GM19324 (cell line): Measurements from ENCODE around the gene DUSP8.
A peak's percentile ranks its signal among the peaks of the same experiment; 100 is the strongest.
"Not testable (repeated sequence)": the region's sequence is repeated elsewhere in the genome, so short reads cannot be mapped to it uniquely, and the experiment has no call there.

Experiments
- ATAC-seq: cut with Tn5 transposase; IDR thresholded peaks from one replicate; pipeline ENCODE4 v1.9.1; 2021; ENCODE audit warnings: mild to moderate bottlenecking, moderate library complexity; ENCODE audit not compliant: unreplicated experiment, low FRiP score

The DUSP8 gene, protein sequence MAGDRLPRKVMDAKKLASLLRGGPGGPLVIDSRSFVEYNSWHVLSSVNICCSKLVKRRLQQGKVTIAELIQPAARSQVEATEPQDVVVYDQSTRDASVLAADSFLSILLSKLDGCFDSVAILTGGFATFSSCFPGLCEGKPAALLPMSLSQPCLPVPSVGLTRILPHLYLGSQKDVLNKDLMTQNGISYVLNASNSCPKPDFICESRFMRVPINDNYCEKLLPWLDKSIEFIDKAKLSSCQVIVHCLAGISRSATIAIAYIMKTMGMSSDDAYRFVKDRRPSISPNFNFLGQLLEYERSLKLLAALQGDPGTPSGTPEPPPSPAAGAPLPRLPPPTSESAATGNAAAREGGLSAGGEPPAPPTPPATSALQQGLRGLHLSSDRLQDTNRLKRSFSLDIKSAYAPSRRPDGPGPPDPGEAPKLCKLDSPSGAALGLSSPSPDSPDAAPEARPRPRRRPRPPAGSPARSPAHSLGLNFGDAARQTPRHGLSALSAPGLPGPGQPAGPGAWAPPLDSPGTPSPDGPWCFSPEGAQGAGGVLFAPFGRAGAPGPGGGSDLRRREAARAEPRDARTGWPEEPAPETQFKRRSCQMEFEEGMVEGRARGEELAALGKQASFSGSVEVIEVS

DNA sequence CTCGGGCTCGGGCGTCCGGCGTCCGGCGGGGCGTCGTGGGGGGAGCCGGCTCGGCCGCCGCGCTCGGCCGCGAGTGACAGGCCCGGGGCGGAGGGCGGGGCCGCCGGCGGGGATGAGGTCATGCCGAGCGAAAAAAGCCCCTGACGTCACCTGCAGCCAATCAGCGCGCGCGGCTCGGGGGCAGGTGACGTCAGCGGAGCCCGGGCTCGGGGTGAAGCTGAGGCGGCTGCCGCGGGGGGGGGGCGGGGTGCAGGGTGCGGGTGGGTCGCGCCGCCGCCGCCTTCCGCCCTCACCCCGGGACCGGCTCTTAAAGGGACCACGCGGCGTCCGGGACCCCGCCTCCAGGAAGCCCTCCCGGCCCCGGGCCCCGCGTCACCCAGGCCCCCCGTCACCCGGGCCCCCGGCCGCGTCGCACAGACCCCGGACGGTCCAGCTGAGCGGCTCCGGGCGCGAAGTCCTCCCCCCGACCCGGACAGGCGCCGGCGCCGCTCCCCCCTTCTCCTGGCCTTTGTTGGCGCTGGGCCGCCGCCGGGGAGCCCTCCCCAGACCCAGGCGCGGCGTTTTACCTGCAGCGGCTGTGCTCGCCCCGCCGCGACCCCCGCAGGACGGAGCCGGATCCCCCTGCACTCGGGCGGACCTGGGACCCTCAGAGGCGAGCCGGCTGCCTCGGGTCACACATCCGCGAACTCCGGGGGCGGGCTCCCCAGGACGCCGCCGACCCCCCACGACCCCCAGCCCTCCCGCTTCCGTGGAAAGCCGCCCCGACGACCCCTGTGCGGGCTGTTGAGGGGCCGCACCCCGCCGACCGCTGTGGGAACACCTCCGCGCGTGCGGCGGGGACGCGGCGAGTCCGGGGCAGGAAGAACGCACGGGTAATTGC, at the start of gene DUSP8:
DUSP8 (minus strand) TSS at position 75 of the 880 bp plus-strand sequence. CDS start 6,445 bp downstream, outside the sequence.
- ATAC-seq, result peak; percentile 44

DNA sequence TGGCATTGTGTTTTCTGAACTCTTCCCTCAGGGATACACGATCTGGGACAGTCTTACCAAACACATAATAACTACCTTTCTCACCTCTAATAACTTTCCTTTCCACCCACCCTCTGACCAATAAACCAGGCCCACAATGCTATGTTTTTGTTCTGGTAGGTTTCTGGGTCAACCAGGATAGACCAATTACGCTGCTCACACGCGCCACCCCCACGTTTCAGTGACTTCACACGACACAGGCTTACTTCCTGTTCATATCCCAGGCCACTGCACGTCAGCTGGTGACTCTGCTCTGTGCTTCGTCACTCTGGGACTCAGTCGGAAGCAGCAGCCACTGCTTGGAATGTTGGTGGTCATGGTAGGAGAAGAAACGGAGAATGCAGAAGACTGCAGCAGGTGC, 47.4 kb upstream of the DUSP8 start:
- no peak for ATAC-seq

DNA sequence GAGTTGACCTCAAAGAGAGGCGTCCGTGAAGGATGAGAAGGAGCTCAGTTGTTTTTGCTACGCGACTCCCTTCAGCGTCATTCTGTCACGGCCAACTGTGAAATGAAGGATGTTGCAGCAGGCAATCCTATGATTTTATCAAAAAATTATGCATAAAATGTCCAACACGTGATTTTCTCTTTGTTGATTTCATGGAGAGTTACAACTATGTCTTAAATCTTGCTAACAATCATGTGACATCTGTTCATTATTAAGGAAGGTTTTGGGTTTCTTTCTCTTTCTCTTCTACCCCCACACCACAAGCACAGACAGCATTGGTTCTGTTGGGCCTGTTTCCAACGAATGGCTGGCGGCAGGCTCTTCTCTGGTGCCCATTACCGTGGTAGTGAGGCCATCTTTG, 46.2 kb upstream of the DUSP8 start:
- no peak for ATAC-seq

DNA sequence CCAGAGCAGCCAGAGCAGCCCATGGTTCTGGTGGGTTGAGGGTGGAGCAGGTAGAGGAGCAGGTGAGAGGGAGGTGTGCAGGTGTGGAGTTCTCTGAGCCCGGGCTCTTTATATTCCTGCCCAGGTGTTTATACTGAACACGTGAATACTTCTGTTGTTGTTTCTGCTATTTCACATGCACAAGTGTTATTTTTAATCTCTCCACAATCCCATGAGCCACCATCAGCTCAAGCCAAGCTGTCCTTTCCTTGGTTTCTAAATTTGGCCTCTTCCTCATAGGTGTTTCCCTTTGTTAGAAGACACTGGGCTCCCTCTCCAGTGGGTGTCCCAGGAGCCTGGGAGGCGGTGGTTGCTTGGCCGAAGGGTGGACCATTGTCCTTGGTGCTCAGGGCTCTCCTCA, 36.3 kb upstream of the DUSP8 start, which contains the start of gene KRTAP5-3:
KRTAP5-3 (minus strand) TSS at position 101 of the 400 bp plus-strand sequence; CDS start at position 23, 78 bp downstream.
- ATAC-seq, result no peak

DNA sequence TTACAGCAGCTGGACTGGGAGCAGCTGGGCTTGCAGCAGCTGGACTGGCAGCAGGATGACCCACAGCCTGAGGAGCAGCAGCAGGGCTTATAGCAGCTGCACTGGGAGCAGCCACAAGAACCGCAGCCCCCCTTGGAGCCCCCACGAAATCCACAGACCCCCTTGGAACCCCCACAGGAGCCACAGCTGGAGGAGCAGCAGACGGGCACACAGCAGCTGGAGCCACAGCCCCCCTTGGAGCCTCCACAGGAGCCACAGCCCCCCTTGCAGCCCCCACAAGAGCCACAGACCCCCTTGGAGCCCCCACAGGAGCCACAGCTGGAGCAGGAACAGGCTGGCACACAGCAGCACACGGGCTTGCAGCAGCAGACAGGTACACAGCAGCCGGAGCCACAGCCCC, 35.8 kb upstream of the DUSP8 start:
- ATAC-seq, result not testable (repeated sequence)

DNA sequence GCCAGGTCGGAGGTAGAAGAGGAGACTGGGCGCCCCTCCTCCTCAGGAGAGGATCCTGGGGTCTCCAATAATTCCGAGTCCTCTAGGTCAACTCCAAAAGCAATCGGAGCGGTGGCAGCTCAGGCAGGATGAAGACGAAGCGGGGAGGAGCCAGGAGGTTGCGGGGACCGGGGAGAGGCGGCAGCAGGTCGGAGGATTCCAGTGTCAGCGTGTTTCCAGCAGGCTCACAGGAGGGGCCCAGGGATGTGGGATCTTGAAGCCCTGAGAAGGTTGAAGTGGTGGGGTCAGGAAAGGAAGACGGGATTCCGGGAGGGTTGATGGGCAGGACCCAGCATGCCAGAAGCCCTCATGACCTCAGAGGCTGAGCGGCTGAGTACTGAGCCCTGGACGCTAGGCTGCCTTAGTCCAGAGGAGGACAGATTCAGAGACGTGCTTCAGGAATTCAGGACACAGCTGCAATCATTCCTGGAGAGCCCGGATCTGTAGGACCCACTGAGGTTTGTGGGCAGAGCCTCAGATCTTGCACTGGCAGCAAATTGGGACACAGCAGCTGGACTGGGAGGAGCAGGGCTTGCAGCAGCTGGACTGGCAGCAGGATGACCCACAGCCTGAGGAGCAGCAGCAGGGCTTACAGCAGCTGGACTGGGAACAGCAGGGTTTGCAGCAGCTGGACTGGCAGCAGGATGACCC, 35.2 kb upstream of the DUSP8 start:
- ATAC-seq, result not testable (repeated sequence)

DNA sequence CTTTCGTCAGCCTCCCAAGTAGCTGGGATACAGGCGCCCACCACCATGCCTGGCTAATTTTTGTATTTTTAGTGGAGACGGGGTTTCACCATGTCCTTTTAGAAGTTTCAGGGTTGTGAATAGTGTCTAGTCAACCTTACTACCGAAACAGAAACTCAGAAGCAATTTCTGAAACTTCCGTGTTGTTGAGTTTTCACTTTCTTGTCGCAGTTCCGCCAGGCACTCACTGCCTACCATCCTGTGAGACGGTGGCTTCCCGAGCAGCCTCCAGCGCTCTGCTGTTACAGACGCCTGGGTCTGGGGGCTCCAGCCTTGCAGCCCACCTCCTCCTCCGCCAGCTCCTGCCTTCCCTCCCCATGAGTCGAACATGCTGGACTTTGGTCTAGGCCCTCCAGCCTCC, 33.9 kb upstream of the DUSP8 start:
- ATAC-seq, result not testable (repeated sequence)

DNA sequence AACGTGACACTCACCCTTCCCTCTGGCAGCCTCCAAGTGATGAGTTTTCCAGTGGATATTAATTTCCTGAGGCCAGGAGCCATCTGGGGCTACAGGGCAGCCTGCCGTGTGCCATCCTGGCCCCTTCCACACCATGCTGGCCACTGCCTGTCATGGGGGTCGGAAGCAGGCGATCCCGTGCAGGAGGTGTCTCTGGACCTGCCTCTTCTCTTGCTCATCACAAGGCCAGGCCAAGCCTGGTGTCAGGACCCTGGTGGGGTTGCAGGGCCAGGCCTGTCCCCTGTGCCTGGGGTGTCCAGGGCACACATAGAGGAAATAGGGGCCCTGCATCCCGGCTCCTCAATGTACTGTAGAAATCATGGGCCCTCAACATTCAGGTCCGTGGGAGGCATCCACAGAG, 32.6 kb upstream of the DUSP8 start:
- ATAC-seq, result no peak

DNA sequence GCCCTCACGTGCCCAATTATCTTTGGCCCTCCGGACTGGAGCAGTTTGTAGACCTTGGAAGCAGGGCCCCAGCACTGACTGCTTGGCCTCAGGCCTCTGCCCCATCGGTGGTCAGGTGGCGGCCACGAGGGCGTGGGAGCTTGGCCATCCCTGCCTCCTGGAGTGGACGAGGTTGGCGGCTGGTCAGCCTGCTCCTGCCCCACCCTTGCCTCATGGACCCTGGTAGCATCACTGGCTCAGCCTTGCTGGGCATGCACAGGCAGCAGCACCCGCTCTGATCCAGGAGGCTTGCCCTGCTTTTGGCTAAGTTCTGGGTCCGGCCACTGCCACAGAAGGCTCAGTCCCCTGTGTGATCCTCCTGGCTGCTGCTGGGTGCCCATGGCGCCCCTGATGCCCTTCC, 32.1 kb upstream of the DUSP8 start:
- ATAC-seq, result no peak

DNA sequence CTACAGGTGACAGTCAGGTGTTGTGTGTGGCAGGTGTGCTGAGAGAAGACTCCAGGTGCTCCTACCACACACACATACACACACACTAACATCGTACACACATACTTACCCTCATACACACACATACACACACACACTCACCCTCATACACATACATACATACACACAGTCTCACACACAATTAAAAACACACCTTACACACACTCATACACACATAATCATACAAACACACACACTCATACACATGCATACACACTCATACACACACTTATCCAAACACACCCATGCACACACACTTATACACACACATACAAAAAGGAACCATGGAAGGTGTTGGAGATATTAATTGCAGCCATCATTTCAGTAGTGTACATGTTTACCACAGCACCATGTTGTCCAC, 31.6 kb upstream of the DUSP8 start:
- no peak for ATAC-seq

DNA sequence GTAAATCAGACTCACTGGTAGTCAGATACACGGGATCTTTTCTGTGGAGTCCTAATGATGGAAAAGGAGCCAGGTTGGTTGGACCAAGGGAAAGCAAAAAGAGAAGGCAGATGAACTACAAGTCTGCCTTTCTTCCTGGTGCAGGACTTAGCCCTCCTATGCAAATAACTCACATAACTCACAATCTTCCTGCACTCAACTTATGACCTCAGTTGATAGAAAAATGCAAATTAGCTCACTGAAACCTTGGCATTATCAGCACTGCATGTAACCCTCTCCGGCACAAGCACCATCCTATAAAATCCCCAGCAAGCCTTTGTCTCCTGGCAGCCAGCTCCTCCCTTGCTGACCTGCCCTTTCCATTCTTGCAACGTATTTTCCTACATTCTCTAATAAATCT, 29.6 kb upstream of the DUSP8 start:
- ATAC-seq, result not testable (repeated sequence)

DNA sequence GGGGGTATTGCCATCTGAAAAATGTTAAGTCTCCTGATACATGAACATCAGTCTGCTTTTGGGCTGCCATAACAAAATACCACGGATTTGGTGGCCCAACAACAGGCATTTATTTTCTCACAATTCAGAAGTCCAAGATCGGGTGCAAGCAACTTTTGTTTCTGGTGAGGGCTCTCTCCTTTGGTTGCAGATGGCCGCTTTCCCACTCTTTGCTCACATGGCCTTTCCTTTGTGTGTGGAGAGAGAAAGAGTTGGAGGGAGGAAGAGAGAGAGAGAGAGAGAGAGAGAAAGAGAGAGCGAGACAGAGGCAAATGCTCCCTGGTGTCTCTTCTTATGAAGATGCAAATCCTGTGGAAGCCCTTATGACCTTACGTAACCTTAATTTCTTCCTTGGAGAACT, 28.6 kb upstream of the DUSP8 start:
- ATAC-seq, result no peak

DNA sequence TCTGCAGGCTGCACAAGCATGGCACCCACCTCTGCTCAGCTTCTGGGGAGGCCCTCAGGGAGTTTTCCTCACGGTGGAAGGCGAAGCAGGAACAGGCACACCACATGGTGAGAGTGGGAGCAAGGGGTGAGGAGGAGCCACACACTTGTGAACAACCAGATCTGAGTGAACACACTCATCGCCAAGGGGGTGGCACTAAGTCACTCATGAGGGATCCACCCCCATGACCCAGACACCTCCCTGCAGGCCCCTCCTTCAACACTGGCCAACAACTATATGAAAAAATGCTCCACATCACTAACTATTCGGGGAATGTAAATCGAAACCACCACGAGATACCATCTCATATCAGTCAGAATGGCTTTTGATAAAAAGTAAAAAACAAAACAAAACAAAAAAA, 26.7 kb upstream of the DUSP8 start:
- ATAC-seq, result no peak

DNA sequence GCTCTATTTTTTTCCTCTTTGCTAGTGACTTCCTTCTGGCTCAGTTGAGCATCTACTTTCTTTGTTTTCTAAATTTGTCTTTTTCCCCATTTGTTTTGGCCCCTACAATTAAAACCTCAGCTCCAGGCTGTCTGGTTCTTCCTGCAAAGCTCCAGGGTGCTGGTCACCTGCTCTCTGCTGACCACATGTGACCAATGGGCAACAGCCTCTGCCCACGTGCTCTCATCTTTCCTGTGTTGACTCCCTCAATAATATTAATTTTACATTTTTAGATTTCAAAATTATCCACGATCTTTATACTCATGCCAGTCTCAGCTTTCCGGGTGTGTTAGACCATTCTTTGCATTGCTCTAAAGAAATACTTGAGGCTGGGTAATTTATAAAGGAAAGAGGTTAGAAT, 26.3 kb upstream of the DUSP8 start:
- ATAC-seq, result not testable (repeated sequence)

DNA sequence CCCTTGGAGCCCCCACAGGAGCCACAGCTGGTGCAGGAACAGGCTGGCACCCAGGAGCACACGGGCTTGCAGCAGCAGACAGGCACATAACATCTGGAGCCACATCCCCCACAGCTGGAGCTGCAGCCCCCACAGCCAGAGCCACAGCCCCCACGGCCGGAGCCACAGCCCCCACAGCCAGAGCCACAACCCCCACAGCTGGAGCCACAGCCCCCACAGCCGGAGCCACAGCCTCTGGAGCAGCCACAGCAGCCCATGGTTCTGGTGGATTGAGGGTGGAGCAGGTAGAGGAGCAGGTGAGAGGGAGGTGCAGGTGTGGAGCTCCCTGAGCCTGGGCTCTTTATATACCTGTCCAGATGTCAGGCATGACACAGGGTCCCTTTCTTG, 25.9 kb upstream of the DUSP8 start, which contains the start of gene KRTAP5-2:
KRTAP5-2 (minus strand) TSS at position 301 of the 387 bp plus-strand sequence; CDS start at position 257, 44 bp downstream.
- ATAC-seq, result no peak

DNA sequence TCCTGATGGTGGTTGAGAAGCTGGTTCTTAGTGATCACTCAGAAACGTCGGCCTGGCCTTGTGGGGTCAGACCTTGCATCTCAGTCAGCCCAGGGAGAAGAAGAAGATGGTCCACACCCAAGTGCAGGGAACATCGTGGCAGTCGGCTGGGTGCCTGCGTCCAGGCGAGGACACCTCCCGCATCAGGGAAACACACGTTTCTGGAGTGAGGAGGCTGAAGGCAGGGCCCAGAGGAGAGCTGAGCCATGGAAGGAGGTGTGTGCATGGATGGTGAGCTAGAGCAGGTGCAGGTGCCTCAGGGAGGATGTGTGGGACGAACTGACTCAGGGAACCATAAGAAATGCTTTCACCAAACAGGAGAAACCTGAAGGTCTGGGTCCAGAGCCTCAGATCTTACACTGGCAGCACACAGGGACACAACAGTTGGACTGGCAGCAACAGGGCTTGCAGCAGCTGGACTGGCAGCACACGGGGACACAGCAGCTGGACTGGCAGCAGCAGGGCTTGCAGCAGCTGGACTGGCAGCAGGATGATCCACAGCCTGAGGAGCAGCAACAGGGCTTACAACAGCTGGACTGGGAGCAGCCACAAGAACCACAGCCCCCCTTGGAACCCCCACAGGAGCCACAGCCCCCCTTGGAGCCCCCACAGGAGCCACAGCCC, 25.4 kb upstream of the DUSP8 start:
- no peak for ATAC-seq

DNA sequence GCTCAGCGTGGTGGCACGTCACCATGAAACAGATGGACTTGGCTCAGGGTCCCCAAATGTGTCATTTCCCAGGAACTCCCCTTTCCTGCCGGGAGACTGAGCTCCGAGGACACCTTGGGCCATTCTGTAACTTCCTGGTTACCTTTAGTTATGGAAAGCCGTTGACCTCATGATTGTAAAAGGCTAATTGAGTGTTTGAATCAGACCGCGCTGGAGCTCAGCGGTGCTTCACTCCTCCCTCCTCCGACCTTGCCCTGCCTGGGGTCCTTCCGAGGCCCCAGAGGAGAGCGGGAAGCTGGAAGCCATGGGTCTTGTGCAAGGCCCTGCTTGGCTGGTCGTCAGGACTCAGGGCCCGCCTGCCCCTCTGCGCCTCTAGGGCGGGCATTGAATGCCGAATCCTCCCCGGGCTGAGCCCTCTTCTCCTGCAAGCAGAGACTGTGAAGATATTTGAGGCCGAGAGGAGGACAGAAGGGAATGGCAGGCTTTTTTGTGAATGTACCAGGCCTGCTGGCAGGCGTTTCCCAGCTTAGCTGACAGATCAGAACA, 24.6 kb upstream of the DUSP8 start:
- not testable (repeated sequence) for ATAC-seq

DNA sequence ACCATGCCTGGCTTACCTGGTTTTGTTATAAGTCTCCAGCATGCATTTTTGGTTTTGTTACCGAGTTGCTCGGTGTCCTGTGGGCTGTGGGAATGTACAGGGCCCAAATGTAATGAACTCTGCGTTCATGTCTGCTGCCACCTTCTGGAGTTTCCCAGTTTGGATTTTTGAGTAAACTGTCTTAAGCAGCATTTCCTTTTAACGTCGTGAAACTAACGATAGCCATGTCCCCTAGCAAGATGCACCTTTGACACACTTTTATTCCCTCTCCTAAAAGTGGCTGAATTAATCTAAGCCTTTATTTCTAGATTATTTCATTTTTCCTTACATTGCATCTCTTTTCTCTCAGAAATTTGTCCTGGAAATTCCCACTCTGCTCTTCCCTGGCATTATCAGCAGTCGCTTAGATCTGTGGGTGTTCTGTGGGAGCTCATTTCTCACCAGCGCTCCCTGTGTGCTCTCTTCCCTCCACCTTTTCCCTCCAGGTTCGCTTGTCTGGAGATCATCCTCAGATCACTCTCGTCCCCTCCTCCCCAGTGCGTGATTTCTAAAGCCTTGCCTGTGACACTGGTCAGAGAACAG, 24.0 kb upstream of the DUSP8 start:
- ATAC-seq, result not testable (repeated sequence)

DNA sequence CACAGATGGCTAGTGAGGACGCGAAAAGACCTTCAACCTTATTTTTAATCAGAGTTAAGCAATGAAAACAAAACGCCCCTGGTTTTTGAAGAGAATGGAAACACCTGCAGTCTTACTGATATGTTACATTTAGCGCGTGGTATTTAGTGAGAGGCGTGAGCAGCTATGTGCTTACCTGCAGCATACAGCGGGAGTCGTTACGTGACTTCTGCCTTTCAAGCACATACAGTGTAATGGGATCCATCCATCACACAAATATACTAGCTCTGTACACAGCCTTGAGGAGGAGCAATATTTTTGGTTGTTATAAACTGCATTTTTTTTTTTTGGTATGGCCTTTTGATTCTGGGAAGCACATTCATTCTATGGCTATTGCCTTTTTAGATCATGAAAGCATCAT, 20.6 kb upstream of the DUSP8 start:
- ATAC-seq, result no peak
